HEK293 (cell line): Measurements from ENCODE around the gene ING5.

Experiments used
- CTCF ChIP-seq: fragments of 450-650 bp; formaldehyde crosslinking; IDR thresholded peaks from 2 replicates; pipeline ENCODE4 v1.5.1; 2016; ENCODE audit warnings: missing biosample characterization, missing genetic modification characterization
- ZNF274 ChIP-seq, 2 experiments: fragments of 200-500 bp in 1 of 2; fragments of 450-650 bp in 1 of 2; sonication (Bioruptor generic) in 1 of 2; formaldehyde crosslinking in 1 of 2; IDR thresholded peaks; 2 replicates each; pipeline versions ENCODE4 v1.5.1 to v1.6.1; 2014 to 2016; ENCODE audit warnings: borderline replicate concordance in 1 of 2, inconsistent platforms in 1 of 2, low read length in 1 of 2, missing biosample characterization in 1 of 2, missing genetic modification characterization in 1 of 2
- ZNF311 ChIP-seq: fragments of 450-650 bp; formaldehyde crosslinking; IDR thresholded peaks from 2 replicates; pipeline ENCODE4 v1.5.1; 2017; ENCODE audit warnings: missing biosample characterization, missing genetic modification characterization, borderline replicate concordance
- ZNF341 ChIP-seq: fragments of 450-650 bp; formaldehyde crosslinking; IDR thresholded peaks from 2 replicates; pipeline ENCODE4; 2016; ENCODE audit warnings: low read depth, missing biosample characterization, missing genetic modification characterization
- ZNF391 ChIP-seq: fragments of 450-650 bp; formaldehyde crosslinking; IDR thresholded peaks from 2 replicates; pipeline ENCODE4 v1.5.1; 2016; ENCODE audit warnings: low read depth, missing biosample characterization, missing genetic modification characterization, borderline replicate concordance

- TF ChIP-seq ZNF341 (no peak), ZNF274 (IDR thresholded peaks at IDR 0.05; ENCODE audit: low read length) (no peak), ZNF274 (tag by site-specific recombination; IDR thresholded peaks at IDR 0.05; ENCODE audit: borderline replicate concordance) (no peak), ZNF311 (tag by site-specific recombination) (no peak), CTCF (tag by site-specific recombination) (no peak), ZNF391 (no peak)
These were observed 9.4 kb upstream of the ING5 start for GRCh38 chr2:241692448-241692847.
